Hepatocyte (in vitro differentiated cells): Measurements from ENCODE around the gene PAM. TPM values are rescaled to one million over a fixed set of nuclear protein-coding genes. Genes with fewer than 3 reads are reported as not detected.

Source experiments
- DNase-seq: peaks from one replicate; pipeline ENCODE4 v3.0.0-alpha.2; 2016; ENCODE audit warnings: low spot score
- H2AFZ ChIP-seq: fragments of 200-600 bp; sonication (generic); 2 replicates; pipeline ENCODE4 v1.6.0; 2016; ENCODE audit warnings: antibody characterized with exemption, mild to moderate bottlenecking
- H3K27ac ChIP-seq: fragments of 200-600 bp; sonication (generic); 2 replicates; pipeline ENCODE4 v1.5.1; 2016; ENCODE audit warnings: mild to moderate bottlenecking
- H3K27me3 ChIP-seq: fragments of 200-600 bp; sonication (generic); 2 replicates; pipeline ENCODE4 v1.6.1; 2016
- H3K36me3 ChIP-seq: fragments of 200-600 bp; sonication (generic); replicated peaks from 2 replicates; pipeline ENCODE4 v1.5.1; 2016; ENCODE audit warnings: low read depth; ENCODE audit not compliant: insufficient read depth
- H3K4me1 ChIP-seq: fragments of 200-600 bp; sonication (generic); 2 replicates; pipeline ENCODE4 v1.5.1; 2016; ENCODE audit warnings: mild to moderate bottlenecking, moderate library complexity; ENCODE audit not compliant: insufficient read depth
- H3K4me2 ChIP-seq: fragments of 200-600 bp; sonication (generic); 2 replicates; pipeline ENCODE4 v1.6.0; 2016
- H3K4me3 ChIP-seq: fragments of 200-600 bp; sonication (generic); 2 replicates; pipeline ENCODE4 v1.5.1; 2016; ENCODE audit warnings: mild to moderate bottlenecking
- H3K79me2 ChIP-seq: fragments of 200-600 bp; sonication (generic); 2 replicates; pipeline ENCODE4 v1.6.0; 2017; ENCODE audit warnings: mild to moderate bottlenecking
- H3K9me2 ChIP-seq: fragments of 200-600 bp; sonication (generic); replicated peaks from 2 replicates; pipeline ENCODE4 v1.6.0; 2017; ENCODE audit warnings: mild to moderate bottlenecking; ENCODE audit not compliant: insufficient read depth
- H3K9me3 ChIP-seq: fragments of 200-600 bp; sonication (generic); 2 replicates; pipeline ENCODE4 v1.5.1; 2016; ENCODE audit warnings: low read depth, mild to moderate bottlenecking
- H4K20me1 ChIP-seq: fragments of 200-600 bp; sonication (generic); 2 replicates; pipeline ENCODE4 v1.6.0; 2016; ENCODE audit warnings: mild to moderate bottlenecking; ENCODE audit not compliant: insufficient read depth, poor library complexity, severe bottlenecking
- EZH2 ChIP-seq: fragments of 200-600 bp; sonication (generic); IDR thresholded peaks from 2 replicates; pipeline ENCODE4 v1.6.1; 2016; ENCODE audit warnings: antibody characterized with exemption, mild to moderate bottlenecking, borderline replicate concordance
- EZH2phosphoT487 ChIP-seq: fragments of 200-600 bp; sonication (generic); IDR thresholded peaks from one replicate; pipeline ENCODE4 v1.6.1; 2018; ENCODE audit warnings: antibody characterized with exemption, mild to moderate bottlenecking, low read depth, moderate library complexity; ENCODE audit not compliant: unreplicated experiment, severe bottlenecking
- WGBS: methylation state at CpG from one replicate; pipeline ENCODE4 v1.1.6; 2016; ENCODE audit warnings: low lambda C conversion rate; ENCODE audit errors: missing lambda C conversion rate; 5-methylcytosine and 5-hydroxymethylcytosine counted together
- polyA plus RNA-seq: library from polyadenylated mRNA; unstranded; fragments of >200 nt; fragmentation: Nextera tagmentation; extraction: Ambion mirVana; gene quantifications from 2 replicates; pipeline ENCODE4 v1.2.1, GENCODE V29; 2016
- total RNA-seq: library from RNA; depleted of rRNA; stranded (reverse); fragments of >200 nt; gene quantifications from 2 replicates; pipeline ENCODE4 v1.2.3, GENCODE V29; 2014
- TF ChIP-seq, protein P1 (sequence below): fragments of 200-600 bp; sonication (generic); IDR thresholded peaks from 2 replicates; pipeline ENCODE4 v1.5.1; 2016; ENCODE audit warnings: antibody characterized with exemption, mild to moderate bottlenecking; ENCODE audit not compliant: poor library complexity

Gene PAM
- total and polyA plus RNA-seq, 2 experiments from 2014 or later: 118 to 158 TPM

DNA sequence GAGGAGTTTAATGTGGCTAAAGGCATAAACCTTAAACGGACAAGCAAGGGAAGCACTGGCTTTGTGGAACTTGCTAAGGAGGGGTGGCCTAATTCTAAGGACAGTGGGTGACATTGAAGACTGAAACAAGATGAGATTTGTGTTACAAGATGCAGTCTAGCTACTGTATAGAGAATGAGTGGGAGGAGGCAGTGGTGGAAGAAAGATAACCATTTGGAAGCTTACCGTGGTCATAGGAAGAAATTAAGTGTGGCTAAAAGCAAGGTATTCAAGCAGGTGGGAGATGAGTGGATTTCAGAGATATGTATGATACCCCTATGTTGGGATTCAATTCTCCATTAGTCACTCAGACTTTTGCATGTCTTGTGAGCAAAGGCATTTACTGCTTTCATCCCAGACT, 4.6 kb downstream of the PAM start:
- Histone ChIP-seq H3K4me2 (no peak overlapping the region), H3K27me3 (no peaks in the 10 kb centered on the region), H3K9me3 (no peaks in the 10 kb centered on the region), H2AFZ (no peak overlapping the region), H3K4me3 (no peak overlapping the region), H4K20me1 (no peaks in the 10 kb centered on the region), H3K36me3 (no peaks in the 10 kb centered on the region), H3K79me2 (peaks cover 56% of the 10 kb centered on the region), H3K9me2 (no peaks in the 10 kb centered on the region), H3K4me1 (peaks cover 28% of the 10 kb centered on the region), H3K27ac (no peak overlapping the region)
- DNase-seq: no peak
- TF ChIP-seq EZH2phosphoT487: no peak
- TF ChIP-seq, protein P1, sequence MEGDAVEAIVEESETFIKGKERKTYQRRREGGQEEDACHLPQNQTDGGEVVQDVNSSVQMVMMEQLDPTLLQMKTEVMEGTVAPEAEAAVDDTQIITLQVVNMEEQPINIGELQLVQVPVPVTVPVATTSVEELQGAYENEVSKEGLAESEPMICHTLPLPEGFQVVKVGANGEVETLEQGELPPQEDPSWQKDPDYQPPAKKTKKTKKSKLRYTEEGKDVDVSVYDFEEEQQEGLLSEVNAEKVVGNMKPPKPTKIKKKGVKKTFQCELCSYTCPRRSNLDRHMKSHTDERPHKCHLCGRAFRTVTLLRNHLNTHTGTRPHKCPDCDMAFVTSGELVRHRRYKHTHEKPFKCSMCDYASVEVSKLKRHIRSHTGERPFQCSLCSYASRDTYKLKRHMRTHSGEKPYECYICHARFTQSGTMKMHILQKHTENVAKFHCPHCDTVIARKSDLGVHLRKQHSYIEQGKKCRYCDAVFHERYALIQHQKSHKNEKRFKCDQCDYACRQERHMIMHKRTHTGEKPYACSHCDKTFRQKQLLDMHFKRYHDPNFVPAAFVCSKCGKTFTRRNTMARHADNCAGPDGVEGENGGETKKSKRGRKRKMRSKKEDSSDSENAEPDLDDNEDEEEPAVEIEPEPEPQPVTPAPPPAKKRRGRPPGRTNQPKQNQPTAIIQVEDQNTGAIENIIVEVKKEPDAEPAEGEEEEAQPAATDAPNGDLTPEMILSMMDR: no peak
- no peak for TF ChIP-seq EZH2
- WGBS: 76% methylated on average over 2 of the region's 2 CpGs

DNA sequence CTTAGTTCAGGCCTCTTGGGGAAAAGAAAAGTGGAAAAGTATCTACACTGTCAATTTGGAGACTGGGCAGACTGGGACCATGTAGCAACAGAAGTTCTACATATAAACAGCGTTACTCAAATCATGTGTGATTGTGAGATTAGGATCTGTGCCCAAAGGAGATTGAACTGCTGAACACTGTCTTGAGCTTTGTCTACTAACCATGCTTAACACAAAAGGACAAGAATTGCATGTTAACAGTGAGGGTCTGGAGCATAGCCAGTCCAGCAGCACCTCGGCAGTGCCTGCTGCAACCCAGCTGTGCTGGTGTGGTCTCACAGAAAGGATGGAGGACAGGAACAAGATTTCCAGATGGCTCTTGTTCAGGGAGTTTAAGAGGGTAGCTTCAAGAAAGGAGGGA, 5.7 kb downstream of the PAM start:
- no peak overlapping the region for H3K4me2 ChIP-seq
- H3K27me3 ChIP-seq: no peaks in the 10 kb centered on the region
- DNase-seq: no peak
- H3K27ac ChIP-seq: no peak overlapping the region
- no peak overlapping the region for H2AFZ ChIP-seq
- no peaks in the 10 kb centered on the region for H3K9me2 ChIP-seq
- H3K36me3 ChIP-seq: no peaks in the 10 kb centered on the region
- peaks cover 28% of the 10 kb centered on the region for H3K4me1 ChIP-seq
- H3K79me2 ChIP-seq: peaks cover 56% of the 10 kb centered on the region
- WGBS: 39% methylated on average over 2 of the region's 2 CpGs
- H4K20me1 ChIP-seq: no peaks in the 10 kb centered on the region
- no peaks in the 10 kb centered on the region for H3K9me3 ChIP-seq
- no peak overlapping the region for H3K4me3 ChIP-seq
- TF ChIP-seq EZH2 (no peak), EZH2phosphoT487 (no peak)
- TF ChIP-seq, protein P1: no peak

DNA sequence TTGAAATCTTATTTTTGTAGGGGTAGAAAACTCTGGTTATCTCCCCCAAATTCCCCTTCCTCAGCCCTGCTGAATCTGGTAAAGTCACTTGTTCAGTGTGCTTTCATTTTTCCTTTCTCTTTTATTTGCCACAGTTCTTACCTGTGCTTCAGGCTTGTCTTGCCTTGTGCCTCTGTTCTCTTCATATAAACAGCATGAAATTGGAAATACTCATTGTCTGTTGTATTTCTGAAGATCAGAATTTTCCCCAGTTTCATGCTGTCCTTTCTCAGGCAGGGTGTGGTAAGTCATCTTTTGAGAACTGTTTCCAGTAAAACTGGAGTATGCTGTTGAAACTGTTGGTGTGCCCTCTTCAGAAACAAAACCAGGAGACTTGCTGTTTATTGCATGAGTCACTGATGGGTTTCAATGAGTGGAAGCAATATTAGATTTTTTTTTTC, 7.0 kb downstream of the PAM start:
- Histone ChIP-seq H3K27ac (peak overlapping the region; percentile 49), H3K4me2 (peak overlapping the region; percentile 56)
- DNase-seq: no peak

More for the DNA sequence above, 7.0 kb downstream of the PAM start:
- Histone ChIP-seq H4K20me1 (no peaks in the 10 kb centered on the region), H2AFZ (no peak overlapping the region), H3K4me3 (no peak overlapping the region), H3K9me3 (no peaks in the 10 kb centered on the region), H3K36me3 (no peaks in the 10 kb centered on the region), H3K9me2 (no peaks in the 10 kb centered on the region), H3K27me3 (no peaks in the 10 kb centered on the region), H3K4me1 (peaks cover 22% of the 10 kb centered on the region), H3K79me2 (peaks cover 53% of the 10 kb centered on the region)
- TF ChIP-seq, protein P1: no peak
- TF ChIP-seq EZH2 (no peak), EZH2phosphoT487 (no peak)
